ENCODE results near the gene DAO.

The DAO gene

GRCh38 chr12:108837680-108838079 lies 42.2 kb upstream of the DAO start:
- H3K4me3 ChIP-seq (replicated peaks; ENCODE audit: insufficient read depth, low read length) = no peak overlapping the region
- no peak for DNase-seq (ENCODE audit: low read depth in 1 of 2, low spot score in 1 of 2)
- H3K27me3 ChIP-seq (ENCODE audit: insufficient read depth, poor library complexity, severe bottlenecking) = no peaks in the 10 kb centered on the region
- H3K27ac ChIP-seq (replicated peaks) = peak overlapping the region; percentile 84
- no peak for TF ChIP-seq REST (IDR thresholded peaks at IDR 0.05; ENCODE audit: insufficient replicate concordance, low read depth)
- TF ChIP-seq CTCF (IDR thresholded peaks at IDR 0.05; ENCODE audit: insufficient read depth, low read length) = no peak
- no peak for TF ChIP-seq POLR2AphosphoS5 (IDR thresholded peaks at IDR 0.05; ENCODE audit: low read depth)
- TF ChIP-seq GABPA (IDR thresholded peaks at IDR 0.05; ENCODE audit: low read depth) = no peak

- no peak overlapping the region for H3K4me3 ChIP-seq (replicated peaks; ENCODE audit: insufficient read depth, low read length)
- TF ChIP-seq SPI1 (IDR thresholded peaks at IDR 0.05; ENCODE audit: borderline replicate concordance, low read depth) (no peak), POLR2AphosphoS5 (IDR thresholded peaks at IDR 0.05; ENCODE audit: low read depth) (peak; percentile 95)
- H3K27me3 ChIP-seq (ENCODE audit: insufficient read depth, poor library complexity, severe bottlenecking) = no peaks in the 10 kb centered on the region
- peak; percentile 89 to 92 for DNase-seq (ENCODE audit: low read depth in 1 of 2, low spot score in 1 of 2)
- H3K27ac ChIP-seq (replicated peaks) = peak overlapping the region; percentile 84
Measured at GRCh38 chr12:108838194-108839017, 41.5 kb upstream of the DAO start.

- Histone ChIP-seq H3K27me3 (ENCODE audit: insufficient read depth, poor library complexity, severe bottlenecking) (no peaks in the 10 kb centered on the region), H3K27ac (replicated peaks) (peak overlapping the region; percentile 84), H3K4me3 (replicated peaks; ENCODE audit: insufficient read depth, low read length) (no peak overlapping the region)
- DNase-seq (ENCODE audit: low read depth in 1 of 2, low spot score in 1 of 2) = no peak
- no peak for TF ChIP-seq CTCF (IDR thresholded peaks at IDR 0.05; ENCODE audit: insufficient read depth, low read length)
- TF ChIP-seq REST (IDR thresholded peaks at IDR 0.05; ENCODE audit: insufficient replicate concordance, low read depth) = no peak
- TF ChIP-seq POLR2AphosphoS5 (IDR thresholded peaks at IDR 0.05; ENCODE audit: low read depth) = no peak
- TF ChIP-seq GABPA (IDR thresholded peaks at IDR 0.05; ENCODE audit: low read depth) = no peak
- peak; percentile 1; the same call in 1 of the 2 replicates for TF ChIP-seq SPI1 (IDR thresholded peaks at IDR 0.05; ENCODE audit: borderline replicate concordance, low read depth)
Measured at GRCh38 chr12:108839018-108839889, 40.6 kb upstream of the DAO start.

- Histone ChIP-seq H3K27me3 (ENCODE audit: insufficient read depth, poor library complexity, severe bottlenecking) (no peaks in the 10 kb centered on the region), H3K27ac (replicated peaks) (peak overlapping the region; percentile 84), H3K4me3 (replicated peaks; ENCODE audit: insufficient read depth, low read length) (no peak overlapping the region)
- TF ChIP-seq CTCF (IDR thresholded peaks at IDR 0.05; ENCODE audit: insufficient read depth, low read length) = no peak
- no peak for TF ChIP-seq REST (IDR thresholded peaks at IDR 0.05; ENCODE audit: insufficient replicate concordance, low read depth)
- no peak for TF ChIP-seq POLR2AphosphoS5 (IDR thresholded peaks at IDR 0.05; ENCODE audit: low read depth)
- TF ChIP-seq GABPA (IDR thresholded peaks at IDR 0.05; ENCODE audit: low read depth) = no peak
- no peak for TF ChIP-seq SPI1 (IDR thresholded peaks at IDR 0.05; ENCODE audit: borderline replicate concordance, low read depth)
- no peak for DNase-seq (ENCODE audit: low read depth in 1 of 2, low spot score in 1 of 2)
Measured at GRCh38 chr12:108839890-108840230, 40.0 kb upstream of the DAO start.

Data from HL-60 (cell line).